Neural progenitor cell (in vitro differentiated cells): ENCODE measurements around the gene FAM131A. TPM values are rescaled to one million over a fixed set of nuclear protein-coding genes. Genes with fewer than 3 reads are reported as not detected.

ENCODE experiments used
- DNase-seq: peaks from one replicate; pipeline ENCODE4 v3.0.0-alpha.2; 2016; ENCODE audit warnings: low spot score
- H2AFZ ChIP-seq: fragments of 200-600 bp; sonication (generic); replicated peaks from 2 replicates; pipeline ENCODE4 v1.6.1; 2016; ENCODE audit warnings: antibody characterized with exemption
- H3F3A ChIP-seq: fragments of 200-600 bp; sonication (generic); 2 replicates; pipeline ENCODE4 v1.6.1; 2016; ENCODE audit warnings: antibody characterized with exemption, low read depth
- H3K27ac ChIP-seq: fragments of 200-600 bp; sonication (generic); 2 replicates; pipeline ENCODE4 v1.5.1; 2016; ENCODE audit warnings: mild to moderate bottlenecking
- H3K27me3 ChIP-seq: fragments of 200-600 bp; sonication (generic); 2 replicates; pipeline ENCODE4 v1.6.1; 2016; ENCODE audit warnings: mild to moderate bottlenecking, moderate library complexity
- H3K36me3 ChIP-seq: fragments of 200-600 bp; sonication (generic); 2 replicates; pipeline ENCODE4 v1.5.1; 2016
- H3K4me1 ChIP-seq: fragments of 200-600 bp; sonication (generic); 2 replicates; pipeline ENCODE4 v1.6.1; 2016; ENCODE audit warnings: mixed run types
- H3K4me2 ChIP-seq: fragments of 200-600 bp; sonication (generic); 2 replicates; pipeline ENCODE4 v1.6.1; 2016
- H3K4me3 ChIP-seq: fragments of 200-600 bp; sonication (generic); 2 replicates; pipeline ENCODE4 v1.5.1; 2016
- H3K79me2 ChIP-seq: fragments of 200-600 bp; sonication (generic); 2 replicates; pipeline ENCODE4 v1.6.1; 2016; ENCODE audit warnings: low read depth
- H3K9ac ChIP-seq: fragments of 200-600 bp; sonication (generic); 2 replicates; pipeline ENCODE4 v1.6.1; 2016
- H3K9me3 ChIP-seq: fragments of 200-600 bp; sonication (generic); 2 replicates; pipeline ENCODE4 v1.5.1; 2016; ENCODE audit warnings: low read depth
- H4K20me1 ChIP-seq: fragments of 200-600 bp; sonication (generic); 2 replicates; pipeline ENCODE4 v1.6.1; 2016; ENCODE audit warnings: low read depth
- H3K27ac Mint-ChIP-seq: 3 replicates; pipeline ENCODE4 v1.8.0; 2021; ENCODE audit warnings: mixed read lengths
- H3K27me3 Mint-ChIP-seq: 2 replicates; pipeline ENCODE4 v1.8.0; 2022; ENCODE audit warnings: low read depth, mild to moderate bottlenecking, inconsistent platforms, moderate library complexity, mixed read lengths; ENCODE audit not compliant: insufficient read depth
- H3K36me3 Mint-ChIP-seq: 3 replicates; pipeline ENCODE4 v1.8.0; 2021; ENCODE audit warnings: mixed read lengths
- H3K4me1 Mint-ChIP-seq: 3 replicates; pipeline ENCODE4 v1.8.0; 2021; ENCODE audit warnings: mixed read lengths
- H3K4me3 Mint-ChIP-seq: 3 replicates; pipeline ENCODE4 v1.8.0; 2021; ENCODE audit warnings: mild to moderate bottlenecking, moderate library complexity, mixed read lengths
- H3K9me3 Mint-ChIP-seq: 3 replicates; pipeline ENCODE4 v1.8.0; 2020; ENCODE audit warnings: mixed read lengths
- CTCF ChIP-seq: fragments of 200-600 bp; sonication (generic); IDR thresholded peaks from 2 replicates; pipeline ENCODE4 v1.5.1; 2017; ENCODE audit warnings: antibody characterized with exemption, mild to moderate bottlenecking
- EZH2 ChIP-seq: fragments of 200-600 bp; sonication (generic); IDR thresholded peaks from 2 replicates; pipeline ENCODE4 v1.6.1; 2017; ENCODE audit warnings: antibody characterized with exemption, mild to moderate bottlenecking, moderate library complexity
- EZH2phosphoT487 ChIP-seq: fragments of 200-600 bp; sonication (generic); IDR thresholded peaks from 2 replicates; pipeline ENCODE4 v1.6.1; 2017; ENCODE audit warnings: antibody characterized with exemption
- total RNA-seq: library from RNA; depleted of rRNA; stranded (reverse); fragments of >200 nt; gene quantifications from 2 replicates; pipeline ENCODE4 v1.2.3, GENCODE V29; 2015; ENCODE audit warnings: low replicate concordance

FAM131A gene
- total RNA-seq, 1 donor from 2014 or later = 17.2 TPM

- H4K20me1 ChIP-seq = peaks cover 69% of the 10 kb centered on the region
- H3K36me3 ChIP-seq = no peaks in the 10 kb centered on the region
- DNase-seq = no peak
These were observed 2.8 kb upstream of the FAM131A start for GRCh38 chr3:184334470-184335158.

GRCh38 chr3:184335291-184335660 lies 2.1 kb upstream of the FAM131A start:
- peaks cover 65% of the 10 kb centered on the region for H3F3A ChIP-seq
- Mint-ChIP-seq H3K36me3 (peaks cover 21% of the 10 kb centered on the region), H3K4me1 (peaks cover 29% of the 10 kb centered on the region), H3K4me3 (peak overlapping the region; percentile 92), H3K27ac (peak overlapping the region; percentile 31), H3K9me3 (no peaks in the 10 kb centered on the region), H3K27me3 (peaks cover 5% of the 10 kb centered on the region)
- no peaks in the 10 kb centered on the region for H3K9me3 ChIP-seq
- H3K36me3 ChIP-seq = no peaks in the 10 kb centered on the region
- no peak for DNase-seq
- peaks cover 38% of the 10 kb centered on the region for H3K79me2 ChIP-seq
- H2AFZ ChIP-seq = no peak overlapping the region
- H4K20me1 ChIP-seq = peaks cover 75% of the 10 kb centered on the region
- no peaks in the 10 kb centered on the region for H3K27me3 ChIP-seq
- H3K4me2 ChIP-seq = peak overlapping the region; percentile 82
- no peak overlapping the region for H3K9ac ChIP-seq
- no peak for TF ChIP-seq EZH2phosphoT487
- TF ChIP-seq EZH2 = no peak
- no peak for TF ChIP-seq CTCF
- H3K4me3 ChIP-seq = peak overlapping the region; percentile 88
- peak overlapping the region; percentile 94 for H3K27ac ChIP-seq
- H3K4me1 ChIP-seq = peaks cover 21% of the 10 kb centered on the region

More at GRCh38 chr3:184334470-184335158, 2.8 kb upstream of the FAM131A start:
- Histone ChIP-seq H3K79me2 (peaks cover 31% of the 10 kb centered on the region), H3K4me2 (no peak overlapping the region), H3K27ac (peak overlapping the region; percentile 50), H3K4me3 (no peak overlapping the region), H3F3A (peaks cover 65% of the 10 kb centered on the region), H3K9me3 (no peaks in the 10 kb centered on the region), H3K4me1 (peaks cover 21% of the 10 kb centered on the region), H3K27me3 (no peaks in the 10 kb centered on the region), H2AFZ (no peak overlapping the region), H3K9ac (no peak overlapping the region)
- Mint-ChIP-seq H3K4me1 (peaks cover 29% of the 10 kb centered on the region), H3K36me3 (peaks cover 24% of the 10 kb centered on the region), H3K27ac (no peak overlapping the region), H3K9me3 (no peaks in the 10 kb centered on the region), H3K4me3 (peak overlapping the region; percentile 74), H3K27me3 (peaks cover 5% of the 10 kb centered on the region)
- TF ChIP-seq CTCF = no peak
- TF ChIP-seq EZH2 = no peak
- TF ChIP-seq EZH2phosphoT487 = no peak

- no peaks in the 10 kb centered on the region for H3K9me3 ChIP-seq
- no peak overlapping the region for H2AFZ ChIP-seq
- no peaks in the 10 kb centered on the region for H3K27me3 ChIP-seq
- H3K4me1 ChIP-seq = peaks cover 21% of the 10 kb centered on the region
- H3F3A ChIP-seq = peaks cover 65% of the 10 kb centered on the region
- H3K79me2 ChIP-seq = peaks cover 44% of the 10 kb centered on the region
- H3K4me3 ChIP-seq = peak overlapping the region; percentile 88
- H3K9me3 Mint-ChIP-seq = no peaks in the 10 kb centered on the region
- H3K27me3 Mint-ChIP-seq = peaks cover 5% of the 10 kb centered on the region
- H3K4me1 Mint-ChIP-seq = peaks cover 29% of the 10 kb centered on the region
- H3K36me3 Mint-ChIP-seq = peaks cover 17% of the 10 kb centered on the region
- no peak for TF ChIP-seq EZH2phosphoT487
- peak; percentile 6 for TF ChIP-seq CTCF
- H4K20me1 ChIP-seq = peaks cover 81% of the 10 kb centered on the region
- H3K27ac Mint-ChIP-seq = peak overlapping the region; percentile 93
- H3K27ac ChIP-seq = peak overlapping the region; percentile 94
- H3K4me3 Mint-ChIP-seq = peak overlapping the region; percentile 92
- peak overlapping the region; percentile 82 for H3K4me2 ChIP-seq
- no peaks in the 10 kb centered on the region for H3K36me3 ChIP-seq
- peak; percentile 95 for DNase-seq
- H3K9ac ChIP-seq = peak overlapping the region; percentile 62
These were observed 1.5 kb upstream of the FAM131A start for GRCh38 chr3:184335661-184336546.
